IMR-90 (cell line): ENCODE results near the gene TNFSF13B. TPM values are rescaled to one million over a fixed set of nuclear protein-coding genes. Genes with fewer than 3 reads are reported as not detected.

Experiments
- ATAC-seq: fragments of 200-7000 bp; cut with Tn5 transposase; 2 replicates; pipeline ENCODE4 v1.9.1; 2020; ENCODE audit warnings: low read depth, mild to moderate bottlenecking, moderate library complexity
- BruUV-seq: library from RNA; stranded (reverse); fragments of 400-500 nt; replicated peaks from 2 replicates; lab custom pipeline; 2021; lab: Mats Ljungman, UMichigan
- CTCF ChIA-PET: fragments of 300-600 bp; formaldehyde crosslinking; extraction: SDS; loops from one replicate; lab custom pipeline; 2021; ENCODE audit warnings: antibody characterized with exemption; lab: Yijun Ruan, JAX
- POLR2A ChIA-PET: fragments of 300-600 bp; sonication (Branson Sonifier 250); formaldehyde crosslinking; loops from one replicate; lab custom pipeline; 2022; ENCODE audit warnings: antibody characterized with exemption; ENCODE audit not compliant: unreplicated experiment; lab: Charles Lee
- DNase-seq: peaks from one replicate; pipeline ENCODE4 v3.0.0; 2013
- H2AFZ ChIP-seq: replicated peaks from 2 replicates; pipeline ENCODE3; 2013; ENCODE audit warnings: low read length, mild to moderate bottlenecking; ENCODE audit not compliant: poor library complexity
- H2AK5ac ChIP-seq: 2 replicates; pipeline ENCODE4 v1.6.1; 2013; ENCODE audit warnings: low read depth, low read length, inconsistent platforms
- H2AK9ac ChIP-seq: replicated peaks from 2 replicates; pipeline ENCODE3; 2013; ENCODE audit warnings: mild to moderate bottlenecking, low read depth, low read length, moderate library complexity; ENCODE audit not compliant: poor library complexity
- H2BK120ac ChIP-seq: 2 replicates; pipeline ENCODE4 v1.6.1; 2013; ENCODE audit warnings: low read depth, low read length, inconsistent platforms
- H2BK15ac ChIP-seq: 3 replicates; pipeline ENCODE4 v1.6.1; 2013; ENCODE audit warnings: low read depth, low read length, inconsistent platforms
- H2BK20ac ChIP-seq: 2 replicates; pipeline ENCODE4 v1.6.1; 2013; ENCODE audit warnings: low read depth, mild to moderate bottlenecking, inconsistent platforms, low read length, moderate library complexity
- H2BK5ac ChIP-seq: 2 replicates; pipeline ENCODE4 v1.6.1; 2013; ENCODE audit warnings: mild to moderate bottlenecking, low read depth, low read length, inconsistent platforms; ENCODE audit not compliant: poor library complexity, severe bottlenecking
- H3K14ac ChIP-seq: replicated peaks from 2 replicates; pipeline ENCODE4 v1.6.1; 2013; ENCODE audit warnings: low read depth, low read length, inconsistent platforms
- H3K18ac ChIP-seq: 2 replicates; pipeline ENCODE4 v1.6.1; 2013; ENCODE audit warnings: low read depth, low read length, control low read depth
- H3K23ac ChIP-seq: 2 replicates; pipeline ENCODE4 v1.6.1; 2013; ENCODE audit warnings: low read depth, low read length, inconsistent platforms
- H3K27ac ChIP-seq: 2 replicates; pipeline ENCODE4 v1.5.1; 2013; ENCODE audit warnings: mild to moderate bottlenecking, control low read depth, low read length; ENCODE audit not compliant: insufficient read depth
- H3K27me3 ChIP-seq: 2 replicates; pipeline ENCODE4 v1.6.1; 2013; ENCODE audit warnings: low read length; ENCODE audit not compliant: control insufficient read depth, insufficient read depth
- H3K36me3 ChIP-seq: 2 replicates; pipeline ENCODE4 v1.6.1; 2013; ENCODE audit warnings: low read length, mixed read lengths; ENCODE audit not compliant: control insufficient read depth, insufficient read depth
- H3K4ac ChIP-seq: 2 replicates; pipeline ENCODE4 v1.6.1; 2013; ENCODE audit warnings: low read depth, low read length, inconsistent platforms
- H3K4me1 ChIP-seq: 2 replicates; pipeline ENCODE4 v1.6.1; 2013; ENCODE audit warnings: low read length, mixed read lengths; ENCODE audit not compliant: control insufficient read depth, insufficient read depth
- H3K4me2 ChIP-seq: 2 replicates; pipeline ENCODE4 v1.6.1; 2013; ENCODE audit warnings: low read depth, mild to moderate bottlenecking, control low read depth, low read length, moderate library complexity
- H3K4me3 ChIP-seq: 2 replicates; pipeline ENCODE4 v1.5.1; 2013; ENCODE audit warnings: low read depth, mild to moderate bottlenecking, control low read depth, low read length, moderate library complexity; ENCODE audit not compliant: insufficient read depth
- H3K56ac ChIP-seq: 2 replicates; pipeline ENCODE4 v1.6.1; 2013; ENCODE audit warnings: low read length, inconsistent platforms; ENCODE audit not compliant: insufficient read depth; ENCODE audit errors: extremely low read depth
- H3K79me1 ChIP-seq, 2 experiments: 2 replicates each; pipeline ENCODE4 v1.6.1; 2013; ENCODE audit warnings: low read length in 2 of 2, inconsistent platforms in 1 of 2, low read depth in 1 of 2
- H3K9ac ChIP-seq: 2 replicates; pipeline ENCODE4 v1.6.1; 2013; ENCODE audit warnings: low read depth, low read length, control low read depth
- H3K9me1 ChIP-seq: 2 replicates; pipeline ENCODE4 v1.6.1; 2013; ENCODE audit warnings: low read length, inconsistent platforms; ENCODE audit not compliant: insufficient read depth
- H3K9me3 ChIP-seq: 2 replicates; pipeline ENCODE4 v1.6.1; 2013; ENCODE audit warnings: low read length; ENCODE audit not compliant: control insufficient read depth, insufficient read depth
- H4K20me1 ChIP-seq: 2 replicates; pipeline ENCODE4 v1.6.1; 2013; ENCODE audit warnings: low read length, inconsistent platforms; ENCODE audit not compliant: insufficient read depth
- H4K5ac ChIP-seq: 2 replicates; pipeline ENCODE4 v1.6.1; 2013; ENCODE audit warnings: mild to moderate bottlenecking, low read depth, low read length, control low read depth
- H4K8ac ChIP-seq, 2 experiments: 2 replicates each; pipeline ENCODE4 v1.6.1; 2013; ENCODE audit warnings: low read depth in 2 of 2, low read length in 2 of 2, control low read depth in 1 of 2, inconsistent platforms in 1 of 2
- H4K91ac ChIP-seq: 2 replicates; pipeline ENCODE4 v1.6.1; 2013; ENCODE audit warnings: low read depth, low read length, inconsistent platforms; ENCODE audit not compliant: insufficient read depth
- BHLHE40 ChIP-seq: fragments of 150-350 bp; IDR thresholded peaks from 2 replicates; pipeline ENCODE4 v1.6.1; 2016; ENCODE audit warnings: mild to moderate bottlenecking, low read depth, low read length
- CEBPB ChIP-seq: IDR thresholded peaks from 2 replicates; pipeline ENCODE4 v1.6.1; 2012; ENCODE audit warnings: low read depth, low read length, improper control_type of control experiment
- CHD1 ChIP-seq: IDR thresholded peaks from 2 replicates; pipeline ENCODE4 v1.6.1; 2012; ENCODE audit warnings: low read depth, low read length, improper control_type of control experiment
- FOS ChIP-seq: fragments of 150-350 bp; IDR thresholded peaks from 2 replicates; pipeline ENCODE4 v1.6.1; 2016; ENCODE audit warnings: low read depth, low read length
- MAFK ChIP-seq: IDR thresholded peaks from 2 replicates; pipeline ENCODE4 v1.6.1; 2012; ENCODE audit warnings: low read depth, low read length, improper control_type of control experiment
- MAZ ChIP-seq: IDR thresholded peaks from 2 replicates; pipeline ENCODE4 v1.6.1; 2012; ENCODE audit warnings: low read depth, mild to moderate bottlenecking, low read length, improper control_type of control experiment, moderate library complexity, borderline replicate concordance
- MXI1 ChIP-seq: IDR thresholded peaks from 2 replicates; pipeline ENCODE4 v1.6.1; 2012; ENCODE audit warnings: low read depth, mild to moderate bottlenecking, low read length, moderate library complexity, borderline replicate concordance
- NFE2L2 ChIP-seq: fragments of 150-350 bp; IDR thresholded peaks from 2 replicates; pipeline ENCODE4 v1.6.1; 2016; ENCODE audit warnings: low read depth, mild to moderate bottlenecking, low read length
- POLR2A ChIP-seq: IDR thresholded peaks from 2 replicates; pipeline ENCODE4 v1.6.1; 2012; ENCODE audit warnings: mild to moderate bottlenecking, low read depth, low read length
- RAD21 ChIP-seq: IDR thresholded peaks from 2 replicates; pipeline ENCODE4 v1.6.1; 2012; ENCODE audit warnings: low read length, improper control_type of control experiment
- RCOR1 ChIP-seq: IDR thresholded peaks from 2 replicates; pipeline ENCODE4 v1.6.1; 2012; ENCODE audit warnings: mild to moderate bottlenecking, low read length, improper control_type of control experiment; ENCODE audit not compliant: insufficient replicate concordance
- RFX5 ChIP-seq: IDR thresholded peaks from 2 replicates; pipeline ENCODE4 v1.8.0; 2012; ENCODE audit warnings: low read depth, mild to moderate bottlenecking, low read length, moderate library complexity
- SMC3 ChIP-seq: fragments of 150-350 bp; IDR thresholded peaks from 2 replicates; pipeline ENCODE4 v1.6.1; 2016; ENCODE audit warnings: low read depth, mild to moderate bottlenecking, antibody characterized with exemption, low read length, moderate library complexity
- WGBS, 2 experiments: methylation state at CpG; one replicate each; pipeline versions ENCODE4 v1.1.5 to v1.1.7; 2013; ENCODE audit warnings: missing lambda C conversion rate in 2 of 2; ENCODE audit not compliant: insufficient read length in 1 of 2; ENCODE audit errors: extremely low coverage in 2 of 2; 5-methylcytosine and 5-hydroxymethylcytosine counted together
- dilution Hi-C: fragments of 300-500 bp; cut with HindIII; formaldehyde crosslinking; loops from one replicate; pipeline ENCODE4 v1.14.3; 2018; ENCODE audit warnings: low sequenced_read_pairs; ENCODE audit not compliant: unreplicated experiment
- in situ Hi-C: fragments of 300-500 bp; cut with MboI; formaldehyde crosslinking; loops from 3 replicates; pipeline ENCODE4 v1.14.3; 2019; ENCODE audit warnings: low sequenced_read_pairs, inconsistent platforms, mixed read lengths
- intact Hi-C: fragments of 100-400 bp; cut with micrococcal nuclease; formaldehyde crosslinking; loops from 2 replicates; pipeline ENCODE4 v1.10.0; 2022
- polyA plus RNA-seq, 3 experiments: library from polyadenylated mRNA; depleted of rRNA; stranded (reverse); fragments of >200 nt; gene quantifications; 2 replicates each; pipeline ENCODE4 v1.2.3, GENCODE V29; 2012; ENCODE audit warnings: low replicate concordance in 1 of 3
- total RNA-seq: library from RNA; depleted of rRNA; stranded (reverse); fragments of >200 nt; gene quantifications from 2 replicates; pipeline ENCODE4 v1.2.3, GENCODE V29; 2012
- TF ChIP-seq, protein P1 (sequence below): conservative IDR thresholded peaks from 2 replicates; pipeline ENCODE4 v1.5.1; 2012; ENCODE audit warnings: mild to moderate bottlenecking, low read depth, low read length, improper control_type of control experiment
- TF ChIP-seq, protein P2 (sequence below): fragments of 150-350 bp; IDR thresholded peaks from 2 replicates; pipeline ENCODE4 v1.6.1; 2017; ENCODE audit warnings: mild to moderate bottlenecking, antibody characterized with exemption, low read length, low read depth
- TF ChIP-seq, protein P3 (sequence below): fragments of 150-350 bp; IDR thresholded peaks from 2 replicates; pipeline ENCODE4 v1.6.1; 2016; ENCODE audit warnings: low read depth, mild to moderate bottlenecking, low read length, moderate library complexity, borderline replicate concordance

TNFSF13B gene
- total and polyA plus RNA-seq, 2 of the 4 experiments (the other 2 are of a cell fraction), result 0.29 to 0.54 TPM

DNA sequence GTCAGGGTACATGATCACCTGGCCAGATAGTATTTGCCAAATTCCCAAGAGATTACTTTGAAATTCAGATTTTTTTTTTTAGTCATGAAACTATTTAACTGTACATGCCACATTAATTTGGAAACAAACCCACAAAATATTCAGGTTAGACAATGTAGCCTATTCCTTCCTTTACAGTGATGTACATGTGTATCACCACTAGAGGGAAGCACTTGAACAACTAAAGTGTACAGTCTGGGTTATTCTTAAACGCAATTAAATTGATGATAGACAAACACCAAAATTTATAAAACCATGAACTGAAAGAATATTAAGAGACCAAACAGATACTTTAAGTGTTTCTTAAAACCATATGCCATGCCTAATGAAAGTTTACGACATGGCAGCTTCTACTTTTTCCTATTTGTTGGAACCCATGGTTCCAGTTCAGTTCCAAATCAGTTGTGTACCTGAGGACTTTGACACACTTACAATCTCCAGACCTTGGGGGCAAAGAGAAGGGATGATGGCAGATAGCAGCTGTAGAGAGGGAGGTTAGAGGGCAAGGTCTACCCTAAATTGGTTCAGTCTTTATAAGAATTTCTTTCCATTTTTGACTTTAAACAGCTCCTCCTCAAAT is 52.8 kb downstream of the TNFSF13B start:
- ChIA-PET CTCF (interaction anchor here (0.6 to 1.0 kb wide), 4 partner anchors 10 to 187 kb away, joined by 3 to 5 read pairs (median 4); no protein-coding TSS in a partner anchor), POLR2A (no interaction called here)
- Histone ChIP-seq H2BK20ac (no peak overlapping the region), H2BK120ac (no peak overlapping the region), H3K4me3 (no peak overlapping the region), H3K9me1 (no peaks in the 10 kb centered on the region), H3K23ac (no peak overlapping the region), H3K27ac (no peak overlapping the region), H3K4me2 (no peak overlapping the region), H4K91ac (no peak overlapping the region), H4K20me1 (no peaks in the 10 kb centered on the region), H3K14ac (no peak overlapping the region), H3K36me3 (no peaks in the 10 kb centered on the region), H2AK5ac (no peak overlapping the region), H3K79me1 (no peaks in the 10 kb centered on the region), H3K9ac (no peak overlapping the region), H4K5ac (no peak overlapping the region), H2BK15ac (no peak overlapping the region), H3K27me3 (peaks cover 17% of the 10 kb centered on the region), H3K9me3 (no peaks in the 10 kb centered on the region), H4K8ac (no peak overlapping the region), H2BK5ac (no peak overlapping the region), H2AK9ac (no peak overlapping the region), H2AFZ (no peak overlapping the region), H3K56ac (no peak overlapping the region), H3K18ac (no peak overlapping the region), H3K4me1 (no peaks in the 10 kb centered on the region), H3K4ac (no peak overlapping the region)
- dilution Hi-C loops, result no loop called here
- in situ Hi-C loops, result loop anchor here (5.0 to 10.0 kb wide), 2 partner anchors 182 to 570 kb away; no protein-coding TSS in a partner anchor
- TF ChIP-seq MAFK, result no peak
- no peak for TF ChIP-seq POLR2A
- TF ChIP-seq, protein P1, sequence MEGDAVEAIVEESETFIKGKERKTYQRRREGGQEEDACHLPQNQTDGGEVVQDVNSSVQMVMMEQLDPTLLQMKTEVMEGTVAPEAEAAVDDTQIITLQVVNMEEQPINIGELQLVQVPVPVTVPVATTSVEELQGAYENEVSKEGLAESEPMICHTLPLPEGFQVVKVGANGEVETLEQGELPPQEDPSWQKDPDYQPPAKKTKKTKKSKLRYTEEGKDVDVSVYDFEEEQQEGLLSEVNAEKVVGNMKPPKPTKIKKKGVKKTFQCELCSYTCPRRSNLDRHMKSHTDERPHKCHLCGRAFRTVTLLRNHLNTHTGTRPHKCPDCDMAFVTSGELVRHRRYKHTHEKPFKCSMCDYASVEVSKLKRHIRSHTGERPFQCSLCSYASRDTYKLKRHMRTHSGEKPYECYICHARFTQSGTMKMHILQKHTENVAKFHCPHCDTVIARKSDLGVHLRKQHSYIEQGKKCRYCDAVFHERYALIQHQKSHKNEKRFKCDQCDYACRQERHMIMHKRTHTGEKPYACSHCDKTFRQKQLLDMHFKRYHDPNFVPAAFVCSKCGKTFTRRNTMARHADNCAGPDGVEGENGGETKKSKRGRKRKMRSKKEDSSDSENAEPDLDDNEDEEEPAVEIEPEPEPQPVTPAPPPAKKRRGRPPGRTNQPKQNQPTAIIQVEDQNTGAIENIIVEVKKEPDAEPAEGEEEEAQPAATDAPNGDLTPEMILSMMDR, result peak; percentile 82
- no peak for TF ChIP-seq RFX5
- TF ChIP-seq BHLHE40, result no peak
- TF ChIP-seq RAD21, result peak; percentile 77
- no peak for TF ChIP-seq MAZ
- no peak for TF ChIP-seq CHD1
- TF ChIP-seq FOS, result no peak
- no peak for TF ChIP-seq RCOR1
- TF ChIP-seq, protein P2, sequence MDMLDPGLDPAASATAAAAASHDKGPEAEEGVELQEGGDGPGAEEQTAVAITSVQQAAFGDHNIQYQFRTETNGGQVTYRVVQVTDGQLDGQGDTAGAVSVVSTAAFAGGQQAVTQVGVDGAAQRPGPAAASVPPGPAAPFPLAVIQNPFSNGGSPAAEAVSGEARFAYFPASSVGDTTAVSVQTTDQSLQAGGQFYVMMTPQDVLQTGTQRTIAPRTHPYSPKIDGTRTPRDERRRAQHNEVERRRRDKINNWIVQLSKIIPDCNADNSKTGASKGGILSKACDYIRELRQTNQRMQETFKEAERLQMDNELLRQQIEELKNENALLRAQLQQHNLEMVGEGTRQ, result no peak
- no peak for TF ChIP-seq CEBPB
- TF ChIP-seq, protein P3, sequence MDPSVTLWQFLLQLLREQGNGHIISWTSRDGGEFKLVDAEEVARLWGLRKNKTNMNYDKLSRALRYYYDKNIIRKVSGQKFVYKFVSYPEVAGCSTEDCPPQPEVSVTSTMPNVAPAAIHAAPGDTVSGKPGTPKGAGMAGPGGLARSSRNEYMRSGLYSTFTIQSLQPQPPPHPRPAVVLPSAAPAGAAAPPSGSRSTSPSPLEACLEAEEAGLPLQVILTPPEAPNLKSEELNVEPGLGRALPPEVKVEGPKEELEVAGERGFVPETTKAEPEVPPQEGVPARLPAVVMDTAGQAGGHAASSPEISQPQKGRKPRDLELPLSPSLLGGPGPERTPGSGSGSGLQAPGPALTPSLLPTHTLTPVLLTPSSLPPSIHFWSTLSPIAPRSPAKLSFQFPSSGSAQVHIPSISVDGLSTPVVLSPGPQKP, result no peak
- TF ChIP-seq SMC3, result peak; percentile 47
- no peak for TF ChIP-seq NFE2L2
- no peak for TF ChIP-seq MXI1
- peak; percentile 88 for ATAC-seq
- DNase-seq, result peak; percentile 52
- intact Hi-C loops, result loop anchor here (1.0 to 5.0 kb wide), 3 partner anchors 185 to 575 kb away; no protein-coding TSS in a partner anchor
- BruUV-seq, result no TSS peak
- no CpG with 5 or more reads among the region's 2 CpGs for WGBS, 2 experiments
